Ishikawa (cell line): ENCODE measurements around the gene AUTS2.

Source experiments
- CEBPB ChIP-seq: IDR thresholded peaks from 2 replicates; pipeline ENCODE4 v1.6.1; 2012
- NFIC ChIP-seq: IDR thresholded peaks from 2 replicates; pipeline ENCODE4 v1.6.1; 2012
- RAD21 ChIP-seq: IDR thresholded peaks from 2 replicates; pipeline ENCODE4 v1.6.1; 2012; ENCODE audit warnings: low read depth
- TCF12 ChIP-seq: IDR thresholded peaks from 2 replicates; pipeline ENCODE4 v1.6.1; 2012; ENCODE audit warnings: low read depth
- TEAD4 ChIP-seq: IDR thresholded peaks from 2 replicates; pipeline ENCODE4 v1.6.1; 2012
- ZBTB7A ChIP-seq: IDR thresholded peaks from 2 replicates; pipeline ENCODE4 v1.6.1; 2012; ENCODE audit warnings: low read depth
- TF ChIP-seq, protein P1 (sequence below): IDR thresholded peaks from 2 replicates; pipeline ENCODE4 v1.6.1; 2012; ENCODE audit warnings: low read depth, mild to moderate bottlenecking
- TF ChIP-seq, protein P2 (sequence below): IDR thresholded peaks from 2 replicates; pipeline ENCODE4 v1.6.1; 2012

DNA sequence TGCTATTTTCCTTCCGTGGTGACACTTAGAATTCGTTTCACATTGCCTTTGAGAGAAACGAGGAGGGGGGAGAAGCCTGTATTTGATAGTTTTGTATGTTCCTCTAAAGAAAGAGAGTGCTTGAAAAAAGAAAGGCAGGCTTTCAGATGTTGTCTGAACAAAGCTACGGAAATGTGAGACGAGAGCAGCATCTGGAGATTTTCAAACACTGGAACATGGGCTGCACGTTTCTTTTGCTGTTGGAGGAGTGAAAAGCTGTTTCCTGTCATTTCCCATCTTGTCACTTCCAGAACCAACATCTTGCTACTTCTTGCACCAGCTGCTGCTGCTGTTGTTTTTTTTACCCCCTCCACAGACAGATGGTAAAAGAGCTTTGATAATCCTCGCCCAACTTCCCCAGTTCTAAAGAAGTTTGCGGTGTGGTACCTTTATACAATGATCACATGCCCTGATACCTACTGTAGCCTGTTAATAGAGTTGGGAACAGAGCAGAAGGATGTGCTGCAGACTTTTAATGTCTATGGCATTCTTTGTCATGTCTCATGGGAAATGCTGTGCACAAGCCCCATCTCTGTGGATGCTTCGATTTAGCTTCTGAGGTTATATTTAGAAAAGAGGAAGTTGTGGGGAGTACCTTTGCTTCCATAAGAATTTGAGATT lies 408.1 kb downstream of the AUTS2 start:
- TF ChIP-seq CEBPB: no peak
- TF ChIP-seq ZBTB7A: no peak
- TF ChIP-seq TEAD4: no peak
- TF ChIP-seq, protein P1, sequence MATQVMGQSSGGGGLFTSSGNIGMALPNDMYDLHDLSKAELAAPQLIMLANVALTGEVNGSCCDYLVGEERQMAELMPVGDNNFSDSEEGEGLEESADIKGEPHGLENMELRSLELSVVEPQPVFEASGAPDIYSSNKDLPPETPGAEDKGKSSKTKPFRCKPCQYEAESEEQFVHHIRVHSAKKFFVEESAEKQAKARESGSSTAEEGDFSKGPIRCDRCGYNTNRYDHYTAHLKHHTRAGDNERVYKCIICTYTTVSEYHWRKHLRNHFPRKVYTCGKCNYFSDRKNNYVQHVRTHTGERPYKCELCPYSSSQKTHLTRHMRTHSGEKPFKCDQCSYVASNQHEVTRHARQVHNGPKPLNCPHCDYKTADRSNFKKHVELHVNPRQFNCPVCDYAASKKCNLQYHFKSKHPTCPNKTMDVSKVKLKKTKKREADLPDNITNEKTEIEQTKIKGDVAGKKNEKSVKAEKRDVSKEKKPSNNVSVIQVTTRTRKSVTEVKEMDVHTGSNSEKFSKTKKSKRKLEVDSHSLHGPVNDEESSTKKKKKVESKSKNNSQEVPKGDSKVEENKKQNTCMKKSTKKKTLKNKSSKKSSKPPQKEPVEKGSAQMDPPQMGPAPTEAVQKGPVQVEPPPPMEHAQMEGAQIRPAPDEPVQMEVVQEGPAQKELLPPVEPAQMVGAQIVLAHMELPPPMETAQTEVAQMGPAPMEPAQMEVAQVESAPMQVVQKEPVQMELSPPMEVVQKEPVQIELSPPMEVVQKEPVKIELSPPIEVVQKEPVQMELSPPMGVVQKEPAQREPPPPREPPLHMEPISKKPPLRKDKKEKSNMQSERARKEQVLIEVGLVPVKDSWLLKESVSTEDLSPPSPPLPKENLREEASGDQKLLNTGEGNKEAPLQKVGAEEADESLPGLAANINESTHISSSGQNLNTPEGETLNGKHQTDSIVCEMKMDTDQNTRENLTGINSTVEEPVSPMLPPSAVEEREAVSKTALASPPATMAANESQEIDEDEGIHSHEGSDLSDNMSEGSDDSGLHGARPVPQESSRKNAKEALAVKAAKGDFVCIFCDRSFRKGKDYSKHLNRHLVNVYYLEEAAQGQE: no peak
- no peak for TF ChIP-seq TCF12
- TF ChIP-seq, protein P2, sequence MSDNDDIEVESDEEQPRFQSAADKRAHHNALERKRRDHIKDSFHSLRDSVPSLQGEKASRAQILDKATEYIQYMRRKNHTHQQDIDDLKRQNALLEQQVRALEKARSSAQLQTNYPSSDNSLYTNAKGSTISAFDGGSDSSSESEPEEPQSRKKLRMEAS: no peak
- TF ChIP-seq RAD21: no peak
- no peak for TF ChIP-seq NFIC
